IMR-90 (cell line): Measurements from ENCODE around the gene ASB16. TPM values are rescaled to one million over a fixed set of nuclear protein-coding genes. Genes with fewer than 3 reads are reported as not detected.

Experiments used
- ATAC-seq: fragments of 200-7000 bp; cut with Tn5 transposase; 2 replicates; pipeline ENCODE4 v1.9.1; 2020; ENCODE audit warnings: low read depth, mild to moderate bottlenecking, moderate library complexity
- BruUV-seq: library from RNA; stranded (reverse); fragments of 400-500 nt; replicated peaks from 2 replicates; lab custom pipeline; 2021; lab: Mats Ljungman, UMichigan
- CTCF ChIA-PET: fragments of 300-600 bp; formaldehyde crosslinking; extraction: SDS; loops from one replicate; lab custom pipeline; 2021; ENCODE audit warnings: antibody characterized with exemption; lab: Yijun Ruan, JAX
- POLR2A ChIA-PET: fragments of 300-600 bp; sonication (Branson Sonifier 250); formaldehyde crosslinking; loops from one replicate; lab custom pipeline; 2022; ENCODE audit warnings: antibody characterized with exemption; ENCODE audit not compliant: unreplicated experiment; lab: Charles Lee
- DNase-seq: peaks from one replicate; pipeline ENCODE4 v3.0.0; 2013
- H2AFZ ChIP-seq: replicated peaks from 2 replicates; pipeline ENCODE3; 2013; ENCODE audit warnings: low read length, mild to moderate bottlenecking; ENCODE audit not compliant: poor library complexity
- H2AK5ac ChIP-seq: 2 replicates; pipeline ENCODE4 v1.6.1; 2013; ENCODE audit warnings: low read depth, low read length, inconsistent platforms
- H2AK9ac ChIP-seq: replicated peaks from 2 replicates; pipeline ENCODE3; 2013; ENCODE audit warnings: mild to moderate bottlenecking, low read depth, low read length, moderate library complexity; ENCODE audit not compliant: poor library complexity
- H2BK120ac ChIP-seq: 2 replicates; pipeline ENCODE4 v1.6.1; 2013; ENCODE audit warnings: low read depth, low read length, inconsistent platforms
- H2BK15ac ChIP-seq: 3 replicates; pipeline ENCODE4 v1.6.1; 2013; ENCODE audit warnings: low read depth, low read length, inconsistent platforms
- H2BK20ac ChIP-seq: 2 replicates; pipeline ENCODE4 v1.6.1; 2013; ENCODE audit warnings: low read depth, mild to moderate bottlenecking, inconsistent platforms, low read length, moderate library complexity
- H2BK5ac ChIP-seq: 2 replicates; pipeline ENCODE4 v1.6.1; 2013; ENCODE audit warnings: mild to moderate bottlenecking, low read depth, low read length, inconsistent platforms; ENCODE audit not compliant: poor library complexity, severe bottlenecking
- H3K14ac ChIP-seq: replicated peaks from 2 replicates; pipeline ENCODE4 v1.6.1; 2013; ENCODE audit warnings: low read depth, low read length, inconsistent platforms
- H3K18ac ChIP-seq: 2 replicates; pipeline ENCODE4 v1.6.1; 2013; ENCODE audit warnings: low read depth, low read length, control low read depth
- H3K23ac ChIP-seq: 2 replicates; pipeline ENCODE4 v1.6.1; 2013; ENCODE audit warnings: low read depth, low read length, inconsistent platforms
- H3K27ac ChIP-seq: 2 replicates; pipeline ENCODE4 v1.5.1; 2013; ENCODE audit warnings: mild to moderate bottlenecking, control low read depth, low read length; ENCODE audit not compliant: insufficient read depth
- H3K27me3 ChIP-seq: 2 replicates; pipeline ENCODE4 v1.6.1; 2013; ENCODE audit warnings: low read length; ENCODE audit not compliant: control insufficient read depth, insufficient read depth
- H3K36me3 ChIP-seq: 2 replicates; pipeline ENCODE4 v1.6.1; 2013; ENCODE audit warnings: low read length, mixed read lengths; ENCODE audit not compliant: control insufficient read depth, insufficient read depth
- H3K4ac ChIP-seq: 2 replicates; pipeline ENCODE4 v1.6.1; 2013; ENCODE audit warnings: low read depth, low read length, inconsistent platforms
- H3K4me1 ChIP-seq: 2 replicates; pipeline ENCODE4 v1.6.1; 2013; ENCODE audit warnings: low read length, mixed read lengths; ENCODE audit not compliant: control insufficient read depth, insufficient read depth
- H3K4me2 ChIP-seq: 2 replicates; pipeline ENCODE4 v1.6.1; 2013; ENCODE audit warnings: low read depth, mild to moderate bottlenecking, control low read depth, low read length, moderate library complexity
- H3K4me3 ChIP-seq: 2 replicates; pipeline ENCODE4 v1.5.1; 2013; ENCODE audit warnings: low read depth, mild to moderate bottlenecking, control low read depth, low read length, moderate library complexity; ENCODE audit not compliant: insufficient read depth
- H3K56ac ChIP-seq: 2 replicates; pipeline ENCODE4 v1.6.1; 2013; ENCODE audit warnings: low read length, inconsistent platforms; ENCODE audit not compliant: insufficient read depth; ENCODE audit errors: extremely low read depth
- H3K79me1 ChIP-seq, 2 experiments: 2 replicates each; pipeline ENCODE4 v1.6.1; 2013; ENCODE audit warnings: low read length in 2 of 2, inconsistent platforms in 1 of 2, low read depth in 1 of 2
- H3K9ac ChIP-seq: 2 replicates; pipeline ENCODE4 v1.6.1; 2013; ENCODE audit warnings: low read depth, low read length, control low read depth
- H3K9me1 ChIP-seq: 2 replicates; pipeline ENCODE4 v1.6.1; 2013; ENCODE audit warnings: low read length, inconsistent platforms; ENCODE audit not compliant: insufficient read depth
- H3K9me3 ChIP-seq: 2 replicates; pipeline ENCODE4 v1.6.1; 2013; ENCODE audit warnings: low read length; ENCODE audit not compliant: control insufficient read depth, insufficient read depth
- H4K20me1 ChIP-seq: 2 replicates; pipeline ENCODE4 v1.6.1; 2013; ENCODE audit warnings: low read length, inconsistent platforms; ENCODE audit not compliant: insufficient read depth
- H4K5ac ChIP-seq: 2 replicates; pipeline ENCODE4 v1.6.1; 2013; ENCODE audit warnings: mild to moderate bottlenecking, low read depth, low read length, control low read depth
- H4K8ac ChIP-seq, 2 experiments: 2 replicates each; pipeline ENCODE4 v1.6.1; 2013; ENCODE audit warnings: low read depth in 2 of 2, low read length in 2 of 2, control low read depth in 1 of 2, inconsistent platforms in 1 of 2
- H4K91ac ChIP-seq: 2 replicates; pipeline ENCODE4 v1.6.1; 2013; ENCODE audit warnings: low read depth, low read length, inconsistent platforms; ENCODE audit not compliant: insufficient read depth
- BHLHE40 ChIP-seq: fragments of 150-350 bp; IDR thresholded peaks from 2 replicates; pipeline ENCODE4 v1.6.1; 2016; ENCODE audit warnings: mild to moderate bottlenecking, low read depth, low read length
- CEBPB ChIP-seq: IDR thresholded peaks from 2 replicates; pipeline ENCODE4 v1.6.1; 2012; ENCODE audit warnings: low read depth, low read length, improper control_type of control experiment
- CHD1 ChIP-seq: IDR thresholded peaks from 2 replicates; pipeline ENCODE4 v1.6.1; 2012; ENCODE audit warnings: low read depth, low read length, improper control_type of control experiment
- MAFK ChIP-seq: IDR thresholded peaks from 2 replicates; pipeline ENCODE4 v1.6.1; 2012; ENCODE audit warnings: low read depth, low read length, improper control_type of control experiment
- MAZ ChIP-seq: IDR thresholded peaks from 2 replicates; pipeline ENCODE4 v1.6.1; 2012; ENCODE audit warnings: low read depth, mild to moderate bottlenecking, low read length, improper control_type of control experiment, moderate library complexity, borderline replicate concordance
- MXI1 ChIP-seq: IDR thresholded peaks from 2 replicates; pipeline ENCODE4 v1.6.1; 2012; ENCODE audit warnings: low read depth, mild to moderate bottlenecking, low read length, moderate library complexity, borderline replicate concordance
- NFE2L2 ChIP-seq: fragments of 150-350 bp; IDR thresholded peaks from 2 replicates; pipeline ENCODE4 v1.6.1; 2016; ENCODE audit warnings: low read depth, mild to moderate bottlenecking, low read length
- POLR2A ChIP-seq: IDR thresholded peaks from 2 replicates; pipeline ENCODE4 v1.6.1; 2012; ENCODE audit warnings: mild to moderate bottlenecking, low read depth, low read length
- RAD21 ChIP-seq: IDR thresholded peaks from 2 replicates; pipeline ENCODE4 v1.6.1; 2012; ENCODE audit warnings: low read length, improper control_type of control experiment
- RCOR1 ChIP-seq: IDR thresholded peaks from 2 replicates; pipeline ENCODE4 v1.6.1; 2012; ENCODE audit warnings: mild to moderate bottlenecking, low read length, improper control_type of control experiment; ENCODE audit not compliant: insufficient replicate concordance
- SMC3 ChIP-seq: fragments of 150-350 bp; IDR thresholded peaks from 2 replicates; pipeline ENCODE4 v1.6.1; 2016; ENCODE audit warnings: low read depth, mild to moderate bottlenecking, antibody characterized with exemption, low read length, moderate library complexity
- USF2 ChIP-seq: fragments of 150-350 bp; IDR thresholded peaks from 2 replicates; pipeline ENCODE4 v1.6.1; 2017; ENCODE audit warnings: mild to moderate bottlenecking, antibody characterized with exemption, low read length, low read depth
- WGBS, 2 experiments: methylation state at CpG; one replicate each; pipeline versions ENCODE4 v1.1.5 to v1.1.7; 2013; ENCODE audit warnings: missing lambda C conversion rate in 2 of 2; ENCODE audit not compliant: insufficient read length in 1 of 2; ENCODE audit errors: extremely low coverage in 2 of 2; 5-methylcytosine and 5-hydroxymethylcytosine counted together
- dilution Hi-C: fragments of 300-500 bp; cut with HindIII; formaldehyde crosslinking; loops from one replicate; pipeline ENCODE4 v1.14.3; 2018; ENCODE audit warnings: low sequenced_read_pairs; ENCODE audit not compliant: unreplicated experiment
- in situ Hi-C: fragments of 300-500 bp; cut with MboI; formaldehyde crosslinking; loops from 3 replicates; pipeline ENCODE4 v1.14.3; 2019; ENCODE audit warnings: low sequenced_read_pairs, inconsistent platforms, mixed read lengths
- intact Hi-C: fragments of 100-400 bp; cut with micrococcal nuclease; formaldehyde crosslinking; loops from 2 replicates; pipeline ENCODE4 v1.10.0; 2022
- polyA plus RNA-seq, 3 experiments: library from polyadenylated mRNA; depleted of rRNA; stranded (reverse); fragments of >200 nt; gene quantifications; 2 replicates each; pipeline ENCODE4 v1.2.3, GENCODE V29; 2012; ENCODE audit warnings: low replicate concordance in 1 of 3
- total RNA-seq: library from RNA; depleted of rRNA; stranded (reverse); fragments of >200 nt; gene quantifications from 2 replicates; pipeline ENCODE4 v1.2.3, GENCODE V29; 2012
- TF ChIP-seq, protein P1 (sequence below): conservative IDR thresholded peaks from 2 replicates; pipeline ENCODE4 v1.5.1; 2012; ENCODE audit warnings: mild to moderate bottlenecking, low read depth, low read length, improper control_type of control experiment
- TF ChIP-seq, protein P2 (sequence below): fragments of 150-350 bp; IDR thresholded peaks from 2 replicates; pipeline ENCODE4 v1.6.1; 2016; ENCODE audit warnings: low read depth, mild to moderate bottlenecking, low read length, moderate library complexity, borderline replicate concordance

The ASB16 gene
- total and polyA plus RNA-seq, 2 of the 4 experiments (the other 2 are of a cell fraction) = 0.05 TPM; not detected in 1

- BruUV-seq = no TSS peak
- peaks cover 3% of the 10 kb centered on the region; the same call in 1 of the 2 replicates for H3K4me1 ChIP-seq
- H2AK9ac ChIP-seq = peak overlapping the region; percentile 51
- H2BK5ac ChIP-seq = no peak overlapping the region
- no peak overlapping the region for H3K4me2 ChIP-seq
- no peaks in the 10 kb centered on the region for H3K9me3 ChIP-seq
- intact Hi-C loops = loop anchor here (5.0 to 10.0 kb wide), 2 partner anchors 115 to 377 kb away; partner anchors contain the start of gene CFAP97D1
- no peak overlapping the region for H3K4me3 ChIP-seq
- no peaks in the 10 kb centered on the region for H3K27me3 ChIP-seq
- peaks cover 0 to 10% of the 10 kb centered on the region in 2 experiments; a peak in 2 of 4 replicates for H3K79me1 ChIP-seq
- H3K18ac ChIP-seq = no peak overlapping the region
- H4K20me1 ChIP-seq = no peaks in the 10 kb centered on the region
- H2AK5ac ChIP-seq = no peak overlapping the region
- H2BK15ac ChIP-seq = no peak overlapping the region
- in situ Hi-C loops = loop anchor here (10.0 kb wide), 1 partner anchor 215 kb away; the partner anchor contains the start of gene PPY
- peaks cover under 1% of the 10 kb centered on the region; the same call in 1 of the 2 replicates for H3K9me1 ChIP-seq
- ChIA-PET POLR2A (no interaction called here), CTCF (interaction anchor here (2.5 kb wide), 1 partner anchor 9 kb away, joined by 10 read pairs; no protein-coding TSS in a partner anchor)
- H3K36me3 ChIP-seq = peaks cover 5% of the 10 kb centered on the region; the same call in 1 of the 2 replicates
- H2BK120ac ChIP-seq = no peak overlapping the region
- DNase-seq = peak; percentile 25
- H3K14ac ChIP-seq = no peak overlapping the region
- H2AFZ ChIP-seq = no peak overlapping the region
- no peak overlapping the region for H4K5ac ChIP-seq
- H3K23ac ChIP-seq = no peak overlapping the region
- H2BK20ac ChIP-seq = no peak overlapping the region
- dilution Hi-C loops = no loop called here
- no peak for ATAC-seq
- no peak overlapping the region for H3K4ac ChIP-seq
- 98% methylated on average over 9 of the region's 15 CpGs; no CpG with 5 or more reads in 1 of the 2 experiments for WGBS, 2 experiments
- no peak overlapping the region for H3K56ac ChIP-seq
- H3K27ac ChIP-seq = no peak overlapping the region
- H3K9ac ChIP-seq = no peak overlapping the region
- H4K8ac ChIP-seq = no peak overlapping the region
- no peak overlapping the region for H4K91ac ChIP-seq
- TF ChIP-seq, protein P1, sequence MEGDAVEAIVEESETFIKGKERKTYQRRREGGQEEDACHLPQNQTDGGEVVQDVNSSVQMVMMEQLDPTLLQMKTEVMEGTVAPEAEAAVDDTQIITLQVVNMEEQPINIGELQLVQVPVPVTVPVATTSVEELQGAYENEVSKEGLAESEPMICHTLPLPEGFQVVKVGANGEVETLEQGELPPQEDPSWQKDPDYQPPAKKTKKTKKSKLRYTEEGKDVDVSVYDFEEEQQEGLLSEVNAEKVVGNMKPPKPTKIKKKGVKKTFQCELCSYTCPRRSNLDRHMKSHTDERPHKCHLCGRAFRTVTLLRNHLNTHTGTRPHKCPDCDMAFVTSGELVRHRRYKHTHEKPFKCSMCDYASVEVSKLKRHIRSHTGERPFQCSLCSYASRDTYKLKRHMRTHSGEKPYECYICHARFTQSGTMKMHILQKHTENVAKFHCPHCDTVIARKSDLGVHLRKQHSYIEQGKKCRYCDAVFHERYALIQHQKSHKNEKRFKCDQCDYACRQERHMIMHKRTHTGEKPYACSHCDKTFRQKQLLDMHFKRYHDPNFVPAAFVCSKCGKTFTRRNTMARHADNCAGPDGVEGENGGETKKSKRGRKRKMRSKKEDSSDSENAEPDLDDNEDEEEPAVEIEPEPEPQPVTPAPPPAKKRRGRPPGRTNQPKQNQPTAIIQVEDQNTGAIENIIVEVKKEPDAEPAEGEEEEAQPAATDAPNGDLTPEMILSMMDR = no peak
- TF ChIP-seq NFE2L2 = no peak
- TF ChIP-seq CEBPB = no peak
- no peak for TF ChIP-seq POLR2A
- no peak for TF ChIP-seq RAD21
- no peak for TF ChIP-seq RCOR1
- TF ChIP-seq BHLHE40 = peak; percentile 68; the same call in 1 of the 2 replicates
- TF ChIP-seq CHD1 = no peak
- peak; percentile 82 for TF ChIP-seq MAFK
- no peak for TF ChIP-seq MXI1
- TF ChIP-seq SMC3 = no peak
- peak; percentile 66 for TF ChIP-seq USF2
- TF ChIP-seq MAZ = no peak
- TF ChIP-seq, protein P2, sequence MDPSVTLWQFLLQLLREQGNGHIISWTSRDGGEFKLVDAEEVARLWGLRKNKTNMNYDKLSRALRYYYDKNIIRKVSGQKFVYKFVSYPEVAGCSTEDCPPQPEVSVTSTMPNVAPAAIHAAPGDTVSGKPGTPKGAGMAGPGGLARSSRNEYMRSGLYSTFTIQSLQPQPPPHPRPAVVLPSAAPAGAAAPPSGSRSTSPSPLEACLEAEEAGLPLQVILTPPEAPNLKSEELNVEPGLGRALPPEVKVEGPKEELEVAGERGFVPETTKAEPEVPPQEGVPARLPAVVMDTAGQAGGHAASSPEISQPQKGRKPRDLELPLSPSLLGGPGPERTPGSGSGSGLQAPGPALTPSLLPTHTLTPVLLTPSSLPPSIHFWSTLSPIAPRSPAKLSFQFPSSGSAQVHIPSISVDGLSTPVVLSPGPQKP = no peak
Measured at GRCh38 chr17:44159519-44160210, 10.8 kb upstream of the ASB16 start.
